GM19455 (cell line): ENCODE results near the gene TIGAR.

Experiments used
- ATAC-seq: cut with Tn5 transposase; IDR thresholded peaks from one replicate; pipeline ENCODE4 v1.9.1; 2021; ENCODE audit not compliant: unreplicated experiment

TIGAR gene

GRCh38 chr12:4370265-4370664 is 49.3 kb downstream of the TIGAR start:
- no peak for ATAC-seq

GRCh38 chr12:4372653-4373052 is 51.6 kb downstream of the TIGAR start:
- ATAC-seq = no peak

GRCh38 chr12:4375449-4375848 is 54.4 kb downstream of the TIGAR start:
- ATAC-seq = no peak

- ATAC-seq = no peak
These were observed 57.8 kb downstream of the TIGAR start for GRCh38 chr12:4378772-4379171.

- no peak for ATAC-seq
These were observed 58.4 kb downstream of the TIGAR start, which contains the start of gene FGF23 for GRCh38 chr12:4379405-4379804. Gene FGF23 (minus strand): TSS chr12:4379712. CDS start chr12:4379582, 130 bp downstream.

- ATAC-seq = no peak
These were observed 59.3 kb downstream of the TIGAR start for GRCh38 chr12:4380332-4380731.

- ATAC-seq = no peak
These were observed 62.4 kb downstream of the TIGAR start for GRCh38 chr12:4383304-4383865.

- ATAC-seq = no peak
These were observed 65.8 kb downstream of the TIGAR start for GRCh38 chr12:4386801-4387200.

- ATAC-seq = no peak
These were observed 66.6 kb downstream of the TIGAR start for GRCh38 chr12:4387607-4388006.

GRCh38 chr12:4388032-4388431 is 67.0 kb downstream of the TIGAR start:
- no peak for ATAC-seq

- ATAC-seq = no peak
These were observed 67.6 kb downstream of the TIGAR start for GRCh38 chr12:4388662-4389061.

- no peak for ATAC-seq
These were observed 71.3 kb downstream of the TIGAR start for GRCh38 chr12:4392223-4392742.

- ATAC-seq = no peak
These were observed 72.2 kb downstream of the TIGAR start for GRCh38 chr12:4393211-4393610.

- ATAC-seq = no peak
These were observed 74.8 kb downstream of the TIGAR start for GRCh38 chr12:4395818-4396217.

GRCh38 chr12:4401117-4401516 is 80.1 kb downstream of the TIGAR start:
- ATAC-seq = no peak

- no peak for ATAC-seq
These were observed 82.0 kb downstream of the TIGAR start for GRCh38 chr12:4402996-4403395.
